ENCODE results near the gene PRDM16.

Gene PRDM16

DNA sequence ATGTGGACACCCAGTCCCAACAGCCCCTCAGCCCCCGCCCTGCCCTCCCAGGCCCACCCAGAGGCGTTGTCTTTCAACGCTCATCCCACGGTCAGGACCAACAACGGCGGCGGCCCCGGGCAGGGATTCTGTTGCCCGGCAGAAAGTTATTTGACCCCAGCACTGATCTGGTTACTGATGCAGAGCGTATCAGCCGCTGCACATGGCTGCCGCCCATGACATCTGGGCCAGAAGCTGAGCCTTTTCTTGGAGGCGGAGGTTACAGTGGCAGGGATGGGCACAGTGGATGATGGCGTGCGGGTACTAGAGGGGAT is 258.3 kb downstream of the PRDM16 start:
- H3F3A ChIP-seq (ENCODE audit: low read depth): no peaks in the 10 kb centered on the region
- H3K9me2 ChIP-seq (replicated peaks; ENCODE audit: low read depth, low read length): no peaks in the 10 kb centered on the region
- no peaks in the 10 kb centered on the region for H3K79me2 ChIP-seq (ENCODE audit: insufficient read depth, low read length)
- no peaks in the 10 kb centered on the region for H3K27me3 ChIP-seq (ENCODE audit: insufficient read depth, low read length, poor library complexity, severe bottlenecking)
- no peaks in the 10 kb centered on the region for H3K9me3 ChIP-seq (ENCODE audit: insufficient read depth, low read depth, low read length)
- H3K9ac ChIP-seq (ENCODE audit: low read depth, low read length, poor library complexity, severe bottlenecking): no peak overlapping the region
- TF ChIP-seq, protein P1, sequence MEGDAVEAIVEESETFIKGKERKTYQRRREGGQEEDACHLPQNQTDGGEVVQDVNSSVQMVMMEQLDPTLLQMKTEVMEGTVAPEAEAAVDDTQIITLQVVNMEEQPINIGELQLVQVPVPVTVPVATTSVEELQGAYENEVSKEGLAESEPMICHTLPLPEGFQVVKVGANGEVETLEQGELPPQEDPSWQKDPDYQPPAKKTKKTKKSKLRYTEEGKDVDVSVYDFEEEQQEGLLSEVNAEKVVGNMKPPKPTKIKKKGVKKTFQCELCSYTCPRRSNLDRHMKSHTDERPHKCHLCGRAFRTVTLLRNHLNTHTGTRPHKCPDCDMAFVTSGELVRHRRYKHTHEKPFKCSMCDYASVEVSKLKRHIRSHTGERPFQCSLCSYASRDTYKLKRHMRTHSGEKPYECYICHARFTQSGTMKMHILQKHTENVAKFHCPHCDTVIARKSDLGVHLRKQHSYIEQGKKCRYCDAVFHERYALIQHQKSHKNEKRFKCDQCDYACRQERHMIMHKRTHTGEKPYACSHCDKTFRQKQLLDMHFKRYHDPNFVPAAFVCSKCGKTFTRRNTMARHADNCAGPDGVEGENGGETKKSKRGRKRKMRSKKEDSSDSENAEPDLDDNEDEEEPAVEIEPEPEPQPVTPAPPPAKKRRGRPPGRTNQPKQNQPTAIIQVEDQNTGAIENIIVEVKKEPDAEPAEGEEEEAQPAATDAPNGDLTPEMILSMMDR (conservative IDR thresholded peaks at IDR 0.05; ENCODE audit: low read length): no peak
- no peak for TF ChIP-seq EZH2phosphoT487 (IDR thresholded peaks at IDR 0.05; ENCODE audit: borderline replicate concordance)
- H3K36me3 ChIP-seq (ENCODE audit: insufficient read depth, low read length): no peaks in the 10 kb centered on the region
- no peak overlapping the region for H3K4me2 ChIP-seq (ENCODE audit: low read depth, low read length, poor library complexity, severe bottlenecking)
- H4K20me1 ChIP-seq (ENCODE audit: insufficient read depth, low read length, poor library complexity, severe bottlenecking): no peaks in the 10 kb centered on the region
- no peak overlapping the region for H2AFZ ChIP-seq (ENCODE audit: low read length)
- peaks cover 27% of the 10 kb centered on the region for H3K4me1 ChIP-seq (ENCODE audit: insufficient read depth, low read length, poor library complexity, severe bottlenecking)
- H3K4me3 ChIP-seq (ENCODE audit: low read length, poor library complexity, severe bottlenecking): no peak overlapping the region

DNA sequence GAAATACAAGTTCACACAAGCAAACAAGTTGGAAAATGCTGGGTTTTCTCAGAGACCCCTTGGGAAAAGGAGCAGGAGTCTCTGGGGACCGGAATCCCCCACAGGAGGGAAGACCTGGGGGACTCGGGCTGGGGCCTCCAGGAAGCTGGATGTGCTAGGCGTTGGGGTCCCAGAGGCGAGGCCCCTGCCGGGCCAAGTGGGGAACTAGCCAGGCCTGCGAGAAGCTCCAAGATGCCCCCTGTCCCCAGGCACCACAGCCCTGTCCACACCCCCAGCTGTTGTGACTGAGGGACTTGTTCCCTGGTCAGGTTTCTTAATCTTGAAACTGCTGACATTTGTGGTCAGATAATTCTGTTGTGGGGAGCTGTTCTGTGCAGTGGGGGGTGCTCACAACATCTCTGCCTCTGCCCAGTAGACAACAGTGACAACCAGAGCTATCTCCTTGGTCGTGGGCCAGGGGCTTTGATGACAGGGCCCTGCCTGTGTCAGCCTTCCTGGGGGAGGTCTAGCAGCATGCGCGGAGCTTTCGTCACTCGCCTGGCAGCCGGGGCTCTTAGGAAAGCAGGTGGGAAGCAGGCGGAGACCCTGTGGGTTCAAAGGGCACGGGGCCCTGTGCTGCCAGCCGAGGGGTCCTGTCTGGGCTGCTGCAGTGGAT is 259.1 kb downstream of the PRDM16 start:
- Histone ChIP-seq H4K20me1 (ENCODE audit: insufficient read depth, low read length, poor library complexity, severe bottlenecking) (no peaks in the 10 kb centered on the region), H3K4me2 (ENCODE audit: low read depth, low read length, poor library complexity, severe bottlenecking) (no peak overlapping the region)

DNA sequence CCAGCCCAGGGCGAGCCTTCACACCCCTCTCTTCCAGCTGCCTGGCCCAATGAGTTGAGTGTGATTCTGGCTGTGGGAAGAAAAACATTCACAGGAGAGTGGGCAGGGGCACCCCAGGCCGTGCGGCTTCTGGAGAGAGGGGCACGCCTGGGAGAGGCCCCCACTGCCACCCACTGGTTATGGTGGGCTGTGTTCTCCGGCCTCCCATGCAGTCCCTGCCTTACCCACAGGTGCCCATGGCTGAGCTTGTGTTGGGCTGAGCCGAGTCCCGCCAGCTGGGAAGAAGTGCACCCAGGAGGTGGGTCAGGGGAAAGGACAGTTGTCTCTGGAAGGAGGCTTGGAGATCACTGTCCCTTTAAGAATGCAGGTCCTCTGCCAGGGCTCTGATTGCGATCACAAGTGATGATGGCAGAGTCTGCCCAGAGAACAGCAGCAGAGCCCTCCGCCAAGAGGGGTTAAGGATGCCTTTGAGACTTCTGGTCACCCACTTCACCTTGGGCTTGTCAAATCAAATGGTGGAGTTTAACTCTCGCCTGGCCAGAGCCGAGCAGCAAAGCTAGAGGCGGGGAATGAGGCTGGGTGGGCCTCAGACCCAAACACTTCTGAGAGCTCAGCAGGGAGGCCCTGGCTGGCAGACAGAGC is 260.8 kb downstream of the PRDM16 start:
- peaks cover 27% of the 10 kb centered on the region for H3K4me1 ChIP-seq (ENCODE audit: insufficient read depth, low read length, poor library complexity, severe bottlenecking)
- no peaks in the 10 kb centered on the region for H3K27me3 ChIP-seq (ENCODE audit: insufficient read depth, low read length, poor library complexity, severe bottlenecking)
- H3K79me2 ChIP-seq (ENCODE audit: insufficient read depth, low read length): no peaks in the 10 kb centered on the region
- no peak overlapping the region for H3K9ac ChIP-seq (ENCODE audit: low read depth, low read length, poor library complexity, severe bottlenecking)
- no peak overlapping the region for H2AFZ ChIP-seq (ENCODE audit: low read length)
- no peaks in the 10 kb centered on the region for H3F3A ChIP-seq (ENCODE audit: low read depth)
- no peak overlapping the region for H3K4me3 ChIP-seq (ENCODE audit: low read length, poor library complexity, severe bottlenecking)
- no peak for TF ChIP-seq EZH2phosphoT487 (IDR thresholded peaks at IDR 0.05; ENCODE audit: borderline replicate concordance)
- TF ChIP-seq, protein P1 (conservative IDR thresholded peaks at IDR 0.05; ENCODE audit: low read length): no peak
- H3K9me3 ChIP-seq (ENCODE audit: insufficient read depth, low read depth, low read length): no peaks in the 10 kb centered on the region
- H3K4me2 ChIP-seq (ENCODE audit: low read depth, low read length, poor library complexity, severe bottlenecking): no peak overlapping the region
- H3K9me2 ChIP-seq (replicated peaks; ENCODE audit: low read depth, low read length): no peaks in the 10 kb centered on the region
- no peaks in the 10 kb centered on the region for H4K20me1 ChIP-seq (ENCODE audit: insufficient read depth, low read length, poor library complexity, severe bottlenecking)
- H3K36me3 ChIP-seq (ENCODE audit: insufficient read depth, low read length): no peaks in the 10 kb centered on the region

More for the DNA sequence above, 259.1 kb downstream of the PRDM16 start:
- H3K4me1 ChIP-seq (ENCODE audit: insufficient read depth, low read length, poor library complexity, severe bottlenecking): peaks cover 27% of the 10 kb centered on the region
- no peak overlapping the region for H2AFZ ChIP-seq (ENCODE audit: low read length)
- no peak overlapping the region for H3K9ac ChIP-seq (ENCODE audit: low read depth, low read length, poor library complexity, severe bottlenecking)
- no peaks in the 10 kb centered on the region for H3K27me3 ChIP-seq (ENCODE audit: insufficient read depth, low read length, poor library complexity, severe bottlenecking)
- no peaks in the 10 kb centered on the region for H3K9me3 ChIP-seq (ENCODE audit: insufficient read depth, low read depth, low read length)
- no peaks in the 10 kb centered on the region for H3K36me3 ChIP-seq (ENCODE audit: insufficient read depth, low read length)
- no peak overlapping the region for H3K4me3 ChIP-seq (ENCODE audit: low read length, poor library complexity, severe bottlenecking)
- H3K79me2 ChIP-seq (ENCODE audit: insufficient read depth, low read length): no peaks in the 10 kb centered on the region
- no peaks in the 10 kb centered on the region for H3K9me2 ChIP-seq (replicated peaks; ENCODE audit: low read depth, low read length)
- TF ChIP-seq EZH2phosphoT487 (IDR thresholded peaks at IDR 0.05; ENCODE audit: borderline replicate concordance): no peak
- TF ChIP-seq, protein P1 (conservative IDR thresholded peaks at IDR 0.05; ENCODE audit: low read length): no peak
- no peaks in the 10 kb centered on the region for H3F3A ChIP-seq (ENCODE audit: low read depth)
